HepG2 (cell line): ENCODE results near the gene P2RX5. TPM values are rescaled to one million over a fixed set of nuclear protein-coding genes. Genes with fewer than 3 reads are reported as not detected.
A peak's percentile ranks its signal among the peaks of the same experiment; 100 is the strongest.

Experiments
- ESRRA ChIP-seq: sonication (generic); formaldehyde crosslinking; IDR thresholded peaks from 2 replicates; pipeline ENCODE4 v1.5.1; 2020; ENCODE audit warnings: mild to moderate bottlenecking, low read depth, missing genetic modification reagents
- PCBP1 ChIP-seq: fragments of 200-400 bp; formaldehyde crosslinking; IDR thresholded peaks from 2 replicates; pipeline ENCODE4 v1.6.1; 2017; ENCODE audit warnings: mild to moderate bottlenecking, low read depth, low read length, borderline replicate concordance
- SP1 ChIP-seq, 2 experiments: fragments of 450-650 bp in 1 of 2; sonication (generic) in 1 of 2; formaldehyde crosslinking in 1 of 2; IDR thresholded peaks; 2 replicates each; pipeline versions ENCODE4 v1.4.0 to v1.6.1; 2016 to 2020; ENCODE audit warnings: missing genetic modification reagents in 1 of 2
- SRSF4 ChIP-seq: fragments of 200-400 bp; formaldehyde crosslinking; IDR thresholded peaks from one replicate; pipeline ENCODE4 v1.6.1; 2018; ENCODE audit warnings: mild to moderate bottlenecking, low read depth, low read length, moderate library complexity; ENCODE audit not compliant: poor library complexity, severe bottlenecking
- TARDBP ChIP-seq: sonication (generic); formaldehyde crosslinking; IDR thresholded peaks from 2 replicates; pipeline ENCODE4 v1.8.0; 2022; ENCODE audit warnings: mild to moderate bottlenecking, missing genetic modification reagents
- ZMYM3 ChIP-seq: sonication (generic); formaldehyde crosslinking; IDR thresholded peaks from 2 replicates; pipeline ENCODE4 v1.5.1; 2020; ENCODE audit warnings: mild to moderate bottlenecking, missing genetic modification reagents
- ZNF552 ChIP-seq: sonication (generic); formaldehyde crosslinking; IDR thresholded peaks from 2 replicates; pipeline ENCODE4 v1.9.0; 2022; ENCODE audit warnings: missing genetic modification reagents, mild to moderate bottlenecking, borderline replicate concordance
- ZNF781 ChIP-seq: sonication (generic); formaldehyde crosslinking; IDR thresholded peaks from 2 replicates; pipeline ENCODE4 v1.5.1; 2020; ENCODE audit warnings: borderline replicate concordance, mild to moderate bottlenecking, missing genetic modification reagents; ENCODE audit errors: not compliant biosample characterization
- ZNF839 ChIP-seq: sonication (generic); formaldehyde crosslinking; IDR thresholded peaks from 2 replicates; pipeline ENCODE4 v1.4.0; 2020; ENCODE audit warnings: missing genetic modification reagents, mild to moderate bottlenecking, borderline replicate concordance
- polyA plus RNA-seq, 8 experiments: library from polyadenylated mRNA; depleted of rRNA in 3 of 8; stranded (reverse) in 7 of 8; unstranded in 1 of 8; fragments of >200 nt; fragmentation: Illumina TruSeq in 4 of 8; extraction: Trizol in 4 of 8; gene quantifications; 2 replicates each; pipeline versions ENCODE4 v1.2.1 to v1.2.3, GENCODE V29; 2011 to 2016; ENCODE audit warnings: low read depth in 4 of 8, missing spikeins in 1 of 8, mixed read lengths in 1 of 8; ENCODE audit not compliant: insufficient read depth in 1 of 8
- total RNA-seq, 5 experiments: library from RNA; depleted of rRNA; stranded (reverse); fragments of >200 nt; fragmentation: Illumina TruSeq; extraction: Trizol; gene quantifications; 2 replicates each; pipeline ENCODE4 v1.2.3, GENCODE V29; 2016; ENCODE audit warnings: low read depth in 1 of 5
- TF ChIP-seq, protein P1 (sequence below), 2 experiments: IDR thresholded peaks; 2 replicates each; pipeline ENCODE4 v1.6.1; 2011 to 2012; ENCODE audit warnings: low read length in 2 of 2, borderline replicate concordance in 1 of 2, low read depth in 1 of 2, mild to moderate bottlenecking in 1 of 2, moderate library complexity in 1 of 2
- TF ChIP-seq, protein P2 (sequence below), 2 experiments: sonication (generic) in 1 of 2; formaldehyde crosslinking in 1 of 2; IDR thresholded peaks; 2 replicates each; pipeline versions ENCODE4 v1.6.1 to v1.9.0; 2014 to 2022; ENCODE audit warnings: antibody characterized with exemption in 1 of 2, borderline replicate concordance in 1 of 2, inconsistent platforms in 1 of 2, low read depth in 1 of 2, missing genetic modification reagents in 1 of 2
- TF ChIP-seq, protein P3 (sequence below): sonication (generic); formaldehyde crosslinking; IDR thresholded peaks from 2 replicates; pipeline ENCODE4 v1.4.0; 2020; ENCODE audit warnings: mild to moderate bottlenecking, missing genetic modification reagents, borderline replicate concordance
- TF ChIP-seq, protein P4 (sequence below): IDR thresholded peaks from 2 replicates; pipeline ENCODE4 v1.6.1; 2016; ENCODE audit warnings: low read depth, borderline replicate concordance

The P2RX5 gene
- total and polyA plus RNA-seq, 2 of the 13 experiments (the other 11 are each of a cell fraction or from before 2014, with no cell fraction given): 0.95 to 1.7 TPM

DNA sequence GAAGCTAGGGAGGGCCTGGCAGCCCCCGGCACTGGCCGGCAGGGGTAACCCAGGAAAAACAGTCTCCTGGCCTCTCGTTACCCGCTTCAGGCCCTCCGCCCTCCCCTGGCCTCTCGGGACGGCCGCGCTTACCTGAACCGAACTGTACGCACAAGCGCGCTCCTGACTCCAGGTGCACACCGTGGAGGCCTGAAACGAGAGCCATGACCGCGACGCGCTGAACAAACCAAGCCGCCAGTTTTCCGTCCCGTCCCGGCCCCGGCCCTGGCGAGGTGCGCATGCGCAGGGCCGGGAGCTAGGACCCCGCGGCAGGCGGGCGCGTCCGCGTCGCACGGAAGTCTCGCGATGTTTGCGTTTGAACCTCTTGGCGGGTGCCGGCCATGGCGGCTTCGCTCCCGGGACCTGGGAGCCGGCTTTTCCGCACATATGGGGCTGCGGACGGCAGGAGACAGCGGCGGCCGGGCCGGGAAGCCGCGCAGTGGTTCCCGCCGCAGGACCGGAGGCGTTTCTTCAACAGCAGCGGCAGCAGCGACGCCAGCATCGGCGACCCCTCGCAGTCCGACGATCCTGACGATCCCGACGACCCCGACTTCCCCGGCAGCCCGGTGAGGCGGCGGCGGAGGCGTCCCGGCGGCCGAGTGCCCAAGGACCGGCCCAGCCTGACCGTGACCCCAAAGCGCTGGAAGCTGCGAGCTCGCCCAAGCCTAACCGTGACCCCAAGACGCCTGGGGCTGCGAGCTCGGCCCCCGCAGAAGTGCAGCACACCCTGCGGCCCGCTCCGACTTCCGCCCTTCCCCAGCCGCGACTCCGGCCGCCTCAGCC lies 27.8 kb upstream of the P2RX5 start, which contains the start of gene HASPIN (continued):
- TF ChIP-seq PCBP1 (no peak; the same call in 1 of the 2 replicates), TARDBP (CRISPR knock-in tag) (peak; percentile 84), ZNF839 (peak; percentile 62; the same call in 1 of the 2 replicates), SRSF4 (no peak), ZNF552 (CRISPR knock-in tag) (peak; percentile 42), ZNF781 (CRISPR knock-in tag) (peak; percentile 59), ESRRA (CRISPR knock-in tag) (peak; percentile 85), ZMYM3 (peak; percentile 88; the same call in 1 of the 2 replicates), SP1 (IDR thresholded peaks at IDR 0.05) (peak; percentile 62; the same call in 1 of the 2 replicates), SP1 (CRISPR knock-in tag; IDR thresholded peaks at IDR 0.05) (peak; percentile 37; the same call in 1 of the 2 replicates)
- TF ChIP-seq, protein P1, sequence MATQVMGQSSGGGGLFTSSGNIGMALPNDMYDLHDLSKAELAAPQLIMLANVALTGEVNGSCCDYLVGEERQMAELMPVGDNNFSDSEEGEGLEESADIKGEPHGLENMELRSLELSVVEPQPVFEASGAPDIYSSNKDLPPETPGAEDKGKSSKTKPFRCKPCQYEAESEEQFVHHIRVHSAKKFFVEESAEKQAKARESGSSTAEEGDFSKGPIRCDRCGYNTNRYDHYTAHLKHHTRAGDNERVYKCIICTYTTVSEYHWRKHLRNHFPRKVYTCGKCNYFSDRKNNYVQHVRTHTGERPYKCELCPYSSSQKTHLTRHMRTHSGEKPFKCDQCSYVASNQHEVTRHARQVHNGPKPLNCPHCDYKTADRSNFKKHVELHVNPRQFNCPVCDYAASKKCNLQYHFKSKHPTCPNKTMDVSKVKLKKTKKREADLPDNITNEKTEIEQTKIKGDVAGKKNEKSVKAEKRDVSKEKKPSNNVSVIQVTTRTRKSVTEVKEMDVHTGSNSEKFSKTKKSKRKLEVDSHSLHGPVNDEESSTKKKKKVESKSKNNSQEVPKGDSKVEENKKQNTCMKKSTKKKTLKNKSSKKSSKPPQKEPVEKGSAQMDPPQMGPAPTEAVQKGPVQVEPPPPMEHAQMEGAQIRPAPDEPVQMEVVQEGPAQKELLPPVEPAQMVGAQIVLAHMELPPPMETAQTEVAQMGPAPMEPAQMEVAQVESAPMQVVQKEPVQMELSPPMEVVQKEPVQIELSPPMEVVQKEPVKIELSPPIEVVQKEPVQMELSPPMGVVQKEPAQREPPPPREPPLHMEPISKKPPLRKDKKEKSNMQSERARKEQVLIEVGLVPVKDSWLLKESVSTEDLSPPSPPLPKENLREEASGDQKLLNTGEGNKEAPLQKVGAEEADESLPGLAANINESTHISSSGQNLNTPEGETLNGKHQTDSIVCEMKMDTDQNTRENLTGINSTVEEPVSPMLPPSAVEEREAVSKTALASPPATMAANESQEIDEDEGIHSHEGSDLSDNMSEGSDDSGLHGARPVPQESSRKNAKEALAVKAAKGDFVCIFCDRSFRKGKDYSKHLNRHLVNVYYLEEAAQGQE (IDR thresholded peaks at IDR 0.05; ENCODE audit: borderline replicate concordance in 1 of 2, low read depth in 1 of 2, low read length in 2 of 2): no peak
- TF ChIP-seq, protein P2, sequence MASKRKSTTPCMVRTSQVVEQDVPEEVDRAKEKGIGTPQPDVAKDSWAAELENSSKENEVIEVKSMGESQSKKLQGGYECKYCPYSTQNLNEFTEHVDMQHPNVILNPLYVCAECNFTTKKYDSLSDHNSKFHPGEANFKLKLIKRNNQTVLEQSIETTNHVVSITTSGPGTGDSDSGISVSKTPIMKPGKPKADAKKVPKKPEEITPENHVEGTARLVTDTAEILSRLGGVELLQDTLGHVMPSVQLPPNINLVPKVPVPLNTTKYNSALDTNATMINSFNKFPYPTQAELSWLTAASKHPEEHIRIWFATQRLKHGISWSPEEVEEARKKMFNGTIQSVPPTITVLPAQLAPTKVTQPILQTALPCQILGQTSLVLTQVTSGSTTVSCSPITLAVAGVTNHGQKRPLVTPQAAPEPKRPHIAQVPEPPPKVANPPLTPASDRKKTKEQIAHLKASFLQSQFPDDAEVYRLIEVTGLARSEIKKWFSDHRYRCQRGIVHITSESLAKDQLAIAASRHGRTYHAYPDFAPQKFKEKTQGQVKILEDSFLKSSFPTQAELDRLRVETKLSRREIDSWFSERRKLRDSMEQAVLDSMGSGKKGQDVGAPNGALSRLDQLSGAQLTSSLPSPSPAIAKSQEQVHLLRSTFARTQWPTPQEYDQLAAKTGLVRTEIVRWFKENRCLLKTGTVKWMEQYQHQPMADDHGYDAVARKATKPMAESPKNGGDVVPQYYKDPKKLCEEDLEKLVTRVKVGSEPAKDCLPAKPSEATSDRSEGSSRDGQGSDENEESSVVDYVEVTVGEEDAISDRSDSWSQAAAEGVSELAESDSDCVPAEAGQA (IDR thresholded peaks at IDR 0.05; ENCODE audit: low read depth): 0 out of 2 replicates have a peak, but pooled peaks have one; percentile 36
- TF ChIP-seq, protein P2 (CRISPR knock-in tag; IDR thresholded peaks at IDR 0.05; ENCODE audit: borderline replicate concordance): no peak
- TF ChIP-seq, protein P3, sequence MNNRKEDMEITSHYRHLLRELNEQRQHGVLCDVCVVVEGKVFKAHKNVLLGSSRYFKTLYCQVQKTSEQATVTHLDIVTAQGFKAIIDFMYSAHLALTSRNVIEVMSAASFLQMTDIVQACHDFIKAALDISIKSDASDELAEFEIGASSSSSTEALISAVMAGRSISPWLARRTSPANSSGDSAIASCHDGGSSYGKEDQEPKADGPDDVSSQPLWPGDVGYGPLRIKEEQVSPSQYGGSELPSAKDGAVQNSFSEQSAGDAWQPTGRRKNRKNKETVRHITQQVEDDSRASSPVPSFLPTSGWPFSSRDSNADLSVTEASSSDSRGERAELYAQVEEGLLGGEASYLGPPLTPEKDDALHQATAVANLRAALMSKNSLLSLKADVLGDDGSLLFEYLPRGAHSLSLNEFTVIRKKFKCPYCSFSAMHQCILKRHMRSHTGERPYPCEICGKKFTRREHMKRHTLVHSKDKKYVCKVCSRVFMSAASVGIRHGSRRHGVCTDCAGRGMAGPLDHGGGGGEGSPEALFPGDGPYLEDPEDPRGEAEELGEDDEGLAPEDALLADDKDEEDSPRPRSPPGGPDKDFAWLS (CRISPR knock-in tag): no peak
- TF ChIP-seq, protein P4, sequence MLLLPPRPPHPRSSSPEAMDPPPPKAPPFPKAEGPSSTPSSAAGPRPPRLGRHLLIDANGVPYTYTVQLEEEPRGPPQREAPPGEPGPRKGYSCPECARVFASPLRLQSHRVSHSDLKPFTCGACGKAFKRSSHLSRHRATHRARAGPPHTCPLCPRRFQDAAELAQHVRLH (CRISPR knock-in tag): peak; percentile 95
